ENCODE data around the gene CISD2.

- TF ChIP-seq CTCF (IDR thresholded peaks at IDR 0.05) (no peak), POLR2AphosphoS5 (IDR thresholded peaks at IDR 0.05) (no peak)
These were observed 8.0 kb upstream of the CISD2 start for GRCh38 chr4:102860611-102861324.
